HuH-7 (cell line): ENCODE results near the gene MOCS3.
A peak's percentile ranks its signal among the peaks of the same experiment; 100 is the strongest.
"Not testable (repeated sequence)": the region's sequence is repeated elsewhere in the genome, so short reads cannot be mapped to it uniquely, and the experiment has no call there.

Source experiments
- DNase-seq: peaks from one replicate; pipeline ENCODE4 v3.0.0; 2011; ENCODE audit warnings: low spot score

MOCS3 gene

DNA sequence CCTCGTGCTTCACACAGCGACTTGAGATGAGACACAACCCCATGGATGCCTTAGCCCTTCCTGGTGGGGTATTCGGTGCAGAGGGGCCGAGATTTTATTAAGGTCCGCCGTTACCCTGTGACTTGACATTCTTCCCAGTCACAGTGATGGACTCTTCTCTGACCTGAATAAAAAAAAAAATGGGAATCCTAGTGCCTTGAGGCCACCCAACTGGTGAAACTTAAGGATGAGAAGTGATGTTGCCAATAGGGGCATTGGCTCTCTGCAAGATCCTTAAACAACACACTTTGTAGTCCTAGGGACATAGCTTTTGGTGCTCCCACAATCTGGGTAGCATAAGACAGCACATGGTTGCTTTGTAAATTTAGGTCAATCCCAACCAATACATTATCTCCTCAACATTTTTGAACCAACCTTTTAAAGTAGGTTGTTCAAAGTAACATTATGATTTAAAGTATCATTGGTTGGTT, 26.6 kb upstream of the MOCS3 start:
- no peak for DNase-seq

DNA sequence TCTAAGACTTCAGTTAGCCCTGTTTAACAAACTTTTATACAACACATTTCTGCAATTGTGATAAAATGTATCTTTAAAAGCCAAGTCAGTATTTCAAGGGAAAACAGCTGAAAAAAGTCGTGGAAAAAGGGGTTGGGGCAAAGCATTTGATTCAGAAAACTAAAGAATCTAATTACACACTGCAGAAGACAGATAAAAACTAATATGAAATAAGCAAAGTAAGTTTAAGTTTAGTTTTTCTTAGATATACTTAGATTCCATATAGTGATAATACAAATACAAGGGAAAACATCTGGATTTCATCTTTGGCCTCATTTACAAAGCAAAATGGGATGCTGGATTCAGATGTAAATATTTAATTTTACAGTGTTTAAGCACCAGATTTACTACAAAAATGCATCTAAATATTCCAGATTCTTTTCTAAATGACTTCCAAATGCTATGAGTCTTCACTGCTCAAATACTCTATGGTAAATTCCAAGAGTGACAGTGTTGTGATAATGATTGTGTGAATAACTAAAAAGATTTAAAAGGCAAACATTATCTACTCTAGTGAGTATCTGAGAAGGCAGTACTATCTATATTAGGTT, 25.8 kb upstream of the MOCS3 start:
- no peak for DNase-seq

DNA sequence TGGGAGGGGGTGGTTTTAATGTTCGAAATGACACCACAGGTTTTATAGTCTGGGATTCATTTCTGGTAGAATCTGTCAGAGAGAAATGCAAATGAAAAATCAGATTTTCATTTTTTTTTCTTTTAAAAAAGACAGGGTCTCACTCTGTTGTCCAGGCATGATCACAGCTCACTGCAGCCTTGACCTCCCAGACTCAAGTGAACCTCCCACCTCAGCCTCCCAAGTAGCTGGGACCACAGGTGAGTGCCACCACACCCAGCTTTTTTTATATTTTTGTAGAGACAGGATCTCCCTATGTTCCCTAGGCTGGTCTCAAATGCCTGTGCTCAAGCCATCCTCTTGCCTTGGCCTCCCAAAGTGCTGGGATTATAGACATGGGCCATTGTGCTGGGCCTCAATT, 25.0 kb upstream of the MOCS3 start:
- DNase-seq = no peak

DNA sequence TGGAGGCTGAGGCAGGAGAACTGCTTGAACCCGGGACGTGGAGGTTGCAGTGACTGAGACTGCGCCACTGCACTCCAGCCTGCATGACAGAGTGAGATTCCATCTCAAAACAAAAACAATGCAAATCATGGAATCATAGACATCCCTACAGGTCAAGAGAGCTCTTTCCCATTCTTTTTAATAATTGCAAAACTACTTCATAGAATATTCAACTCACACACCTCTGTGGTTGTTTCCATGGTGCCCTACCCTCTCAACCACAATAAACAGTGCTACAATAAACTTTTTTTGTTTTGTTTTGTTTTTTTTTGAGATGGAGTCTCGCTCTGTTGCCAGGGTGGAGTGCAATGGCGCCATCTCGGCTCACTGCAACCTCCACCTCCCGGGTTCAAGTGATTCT, 15.5 kb upstream of the MOCS3 start:
- DNase-seq = no peak

DNA sequence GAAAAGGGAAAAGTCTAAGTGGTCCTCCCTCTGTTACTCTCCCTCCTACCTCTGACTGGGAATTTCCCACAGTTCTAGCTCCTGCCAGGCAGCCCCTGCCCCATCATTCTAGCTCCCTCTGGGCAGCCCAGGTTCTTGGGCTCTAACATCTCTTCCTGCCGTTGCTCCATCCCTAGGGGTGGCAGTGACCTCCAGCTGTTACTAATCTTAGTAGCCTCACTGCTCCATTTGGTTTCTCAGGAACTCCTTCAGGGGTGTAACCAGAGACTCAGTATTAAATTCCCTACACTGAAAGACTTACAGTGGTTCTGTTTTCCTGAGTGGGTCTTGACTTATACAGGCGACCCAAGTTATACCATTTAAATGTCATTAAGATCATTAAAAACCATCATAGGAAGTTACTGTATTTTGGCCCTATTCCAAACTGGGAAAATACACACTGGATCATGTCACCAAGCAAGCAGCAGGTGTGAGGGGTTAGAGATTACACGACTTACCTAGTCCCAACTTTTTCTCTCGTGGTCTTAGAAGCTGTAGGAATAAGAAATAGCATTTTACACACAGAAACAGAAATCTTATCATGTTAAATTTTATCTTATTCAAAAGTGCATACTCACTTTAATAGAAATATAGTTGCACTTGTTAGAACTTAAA, 10.4 kb upstream of the MOCS3 start:
- DNase-seq = no peak

DNA sequence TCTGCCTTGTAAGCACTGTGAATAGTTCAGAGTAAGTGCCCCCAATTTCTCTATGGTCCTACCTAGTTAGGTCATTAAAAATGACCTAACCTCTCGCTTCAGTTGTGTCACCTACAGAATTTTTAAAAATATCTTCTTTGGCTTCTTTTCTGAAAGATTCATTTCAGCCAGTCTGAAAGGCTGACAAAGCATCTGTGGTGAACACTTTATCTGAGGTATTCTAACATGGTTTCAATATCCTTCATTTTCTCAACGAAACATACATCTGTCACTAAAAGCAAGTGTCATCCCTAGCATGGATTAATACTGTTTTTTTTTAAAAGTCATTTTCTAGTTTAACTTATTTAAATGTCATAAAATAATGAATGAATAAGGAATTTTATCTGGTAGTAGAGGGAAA, 5.4 kb upstream of the MOCS3 start:
- DNase-seq = no peak

GRCh38 chr20:50953821-50954220, 4.8 kb upstream of the MOCS3 start:
- no peak for DNase-seq

- no peak for DNase-seq
These were observed 1.3 kb upstream of the MOCS3 start for GRCh38 chr20:50957276-50957675.

- DNase-seq = peak; percentile 81
These were observed 612 bp upstream of the MOCS3 start, which contains the start of gene DPM1 for GRCh38 chr20:50957798-50958614. DPM1 (minus strand) TSS chr20:50958532; CDS start chr20:50958523, 9 bp downstream.

DNA sequence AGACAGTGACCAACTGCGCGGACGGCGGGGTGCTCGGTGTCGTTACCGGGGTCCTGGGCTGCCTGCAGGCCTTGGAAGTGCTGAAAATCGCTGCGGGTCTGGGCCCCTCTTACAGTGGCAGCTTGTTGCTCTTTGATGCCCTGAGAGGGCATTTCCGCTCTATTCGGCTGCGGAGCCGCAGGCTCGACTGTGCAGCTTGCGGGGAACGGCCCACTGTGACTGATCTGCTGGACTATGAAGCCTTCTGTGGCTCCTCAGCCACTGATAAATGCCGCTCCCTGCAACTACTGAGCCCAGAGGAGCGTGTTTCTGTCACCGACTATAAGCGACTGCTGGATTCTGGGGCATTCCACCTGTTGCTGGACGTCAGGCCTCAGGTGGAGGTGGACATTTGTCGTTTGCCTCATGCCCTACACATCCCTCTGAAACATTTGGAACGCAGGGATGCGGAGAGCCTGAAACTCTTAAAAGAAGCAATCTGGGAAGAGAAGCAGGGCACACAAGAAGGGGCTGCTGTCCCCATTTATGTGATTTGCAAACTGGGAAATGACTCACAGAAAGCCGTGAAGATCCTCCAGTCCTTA, 1.0 kb downstream of the MOCS3 start:
- DNase-seq = no peak

GRCh38 chr20:50967586-50967985, 9.0 kb downstream of the MOCS3 start:
- DNase-seq = no peak

GRCh38 chr20:50968289-50968688, 9.7 kb downstream of the MOCS3 start:
- no peak for DNase-seq

- DNase-seq = no peak
These were observed 10.8 kb downstream of the MOCS3 start for GRCh38 chr20:50969435-50969834.

DNA sequence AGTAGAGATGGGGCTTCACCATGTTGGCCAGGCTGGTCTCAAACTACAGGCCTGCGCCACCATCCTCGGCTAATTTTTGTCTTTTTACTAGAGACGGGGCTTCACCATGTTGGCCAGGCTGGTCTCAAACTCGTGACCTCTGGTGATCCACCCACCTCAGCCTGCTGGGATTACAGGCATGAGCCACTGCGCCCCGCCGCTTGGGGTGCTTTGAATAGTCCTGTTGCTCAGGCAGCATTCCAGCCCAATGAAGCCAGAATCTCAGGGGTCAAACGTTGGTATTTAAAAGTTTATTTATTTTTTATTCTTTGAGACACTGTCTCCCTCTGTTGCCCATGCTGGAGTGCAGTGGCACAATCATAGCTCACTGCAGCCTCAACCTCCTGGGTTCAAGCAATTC, 11.3 kb downstream of the MOCS3 start:
- DNase-seq = no peak

DNA sequence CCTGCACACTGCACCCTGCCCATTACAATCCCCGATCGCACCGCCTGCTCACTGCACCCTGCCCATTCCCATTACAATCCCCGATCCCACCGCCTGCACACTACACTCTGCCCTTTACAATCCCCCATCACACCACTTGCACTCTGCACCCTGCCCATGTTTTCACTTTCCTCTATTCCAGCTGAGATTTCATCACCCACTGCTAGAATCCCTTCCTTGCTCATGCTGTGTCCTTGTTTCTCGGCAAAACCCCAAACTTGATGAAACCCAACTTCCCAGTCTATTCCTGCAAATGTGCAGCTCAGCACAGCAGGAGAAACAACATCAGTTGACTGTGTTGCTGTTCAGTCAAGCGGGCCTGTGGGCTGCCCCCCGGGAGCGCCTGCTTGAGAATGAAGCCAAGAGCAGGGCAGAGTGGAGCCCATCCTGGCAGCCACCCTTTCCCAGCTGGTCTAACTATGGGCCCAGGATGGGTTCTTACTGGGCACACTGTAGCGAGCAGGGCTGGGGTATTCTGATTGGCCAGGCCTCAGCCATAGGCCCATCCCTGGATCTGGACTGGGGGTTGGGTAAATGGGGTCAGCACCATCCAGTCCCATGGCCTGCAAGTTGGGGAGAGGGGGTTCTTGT, 17.2 kb downstream of the MOCS3 start:
- DNase-seq = no peak

- DNase-seq = no peak
These were observed 18.7 kb downstream of the MOCS3 start for GRCh38 chr20:50977066-50978021.

- DNase-seq = not testable (repeated sequence)
These were observed 19.9 kb downstream of the MOCS3 start for GRCh38 chr20:50978533-50978932.

DNA sequence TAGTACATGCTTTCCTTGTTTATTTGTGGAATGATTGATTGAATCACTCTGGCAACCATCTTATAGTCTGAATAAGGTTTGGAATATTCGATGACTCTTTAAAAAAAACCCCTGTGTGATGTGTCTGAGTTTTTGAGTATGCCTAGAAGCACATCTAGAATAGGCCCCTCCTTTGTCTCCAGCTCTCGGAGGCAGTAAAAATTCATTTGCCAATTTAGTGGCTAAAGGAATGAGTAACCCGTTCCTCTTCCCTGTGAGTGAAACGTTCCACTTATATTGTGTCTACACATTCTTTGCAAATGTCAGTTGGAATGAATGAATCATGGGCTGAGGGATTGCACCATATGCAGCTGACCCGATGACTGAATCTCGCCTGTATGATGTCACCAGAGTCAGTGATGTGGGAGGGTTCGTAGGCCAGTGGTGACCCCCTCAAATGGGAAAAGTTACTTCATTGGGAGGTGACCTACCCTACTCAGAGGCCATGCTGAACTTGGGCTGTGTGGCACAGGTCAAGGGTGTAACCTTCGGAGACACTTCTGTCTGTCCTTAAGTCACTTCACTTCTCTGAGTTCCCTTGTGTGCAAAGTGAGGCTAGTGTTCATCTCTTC, 21.6 kb downstream of the MOCS3 start:
- no peak for DNase-seq

- DNase-seq = peak; percentile 61
These were observed 22.5 kb downstream of the MOCS3 start for GRCh38 chr20:50980851-50981713.

GRCh38 chr20:50981714-50982048, 23.1 kb downstream of the MOCS3 start:
- DNase-seq = no peak
